ENCODE data around the gene BORCS5. TPM values are rescaled to one million over a fixed set of nuclear protein-coding genes. Genes with fewer than 3 reads are reported as not detected.
"Not testable (repeated sequence)": the region's sequence is repeated elsewhere in the genome, so short reads cannot be mapped to it uniquely, and the experiment has no call there.

The BORCS5 gene
- total RNA-seq, 2 experiments from 2014 or later, result 35.5 to 38.3 TPM

- ATAC-seq (no peak), DNase-seq (no peak)
- Mint-ChIP-seq H3K36me3 (peaks cover 35% of the 10 kb centered on the region), H3K4me3 (peak overlapping the region; percentile 9), H3K27ac (peak overlapping the region; percentile 67), H3K4me1 (peaks cover 60% of the 10 kb centered on the region), H3K27me3 (no peaks in the 10 kb centered on the region), H3K9me3 (ENCODE audit: low read depth) (no peaks in the 10 kb centered on the region)
- CTCF ChIA-PET, result interaction anchor here (0.9 kb wide), 1 partner anchor 134 kb away, joined by 3 read pairs; no protein-coding TSS in a partner anchor
Observed at GRCh38 chr12:12501121-12501520, 144.2 kb downstream of the BORCS5 start.

GRCh38 chr12:12502130-12502814 lies 145.4 kb downstream of the BORCS5 start:
- CTCF ChIA-PET; H3K9me3 Mint-ChIP-seq (ENCODE audit: low read depth); H3K27me3 Mint-ChIP-seq; ATAC-seq; DNase-seq: not testable (repeated sequence)
- H3K4me1 Mint-ChIP-seq, result peaks cover 59% of the 10 kb centered on the region
- H3K4me3 Mint-ChIP-seq, result peak overlapping the region; percentile 16
- peaks cover 33% of the 10 kb centered on the region for H3K36me3 Mint-ChIP-seq
- peak overlapping the region; percentile 75 for H3K27ac Mint-ChIP-seq

GRCh38 chr12:12502815-12503151 lies 145.9 kb downstream of the BORCS5 start:
- Mint-ChIP-seq H3K36me3 (peaks cover 32% of the 10 kb centered on the region), H3K27ac (peak overlapping the region; percentile 75), H3K4me1 (peaks cover 58% of the 10 kb centered on the region), H3K9me3 (ENCODE audit: low read depth) (no peaks in the 10 kb centered on the region), H3K27me3 (no peaks in the 10 kb centered on the region), H3K4me3 (peak overlapping the region; percentile 16)
- ATAC-seq, result no peak
- CTCF ChIA-PET, result interaction anchor here (0.6 to 2.5 kb wide), 17 partner anchors 12 to 224 kb away, joined by 3 to 35 read pairs (median 4); partner anchors contain the start of gene BORCS5
- no peak for DNase-seq

- H3K4me1 Mint-ChIP-seq, result peaks cover 58% of the 10 kb centered on the region
- H3K27ac Mint-ChIP-seq, result peak overlapping the region; percentile 75
Observed at GRCh38 chr12:12503384-12504078, 146.7 kb downstream of the BORCS5 start.

GRCh38 chr12:12505544-12506495 lies 148.9 kb downstream of the BORCS5 start:
- no peaks in the 10 kb centered on the region for H3K9me3 Mint-ChIP-seq (ENCODE audit: low read depth)
- DNase-seq (no peak), ATAC-seq (peak; percentile 75)
- no peaks in the 10 kb centered on the region for H3K27me3 Mint-ChIP-seq
- H3K4me3 Mint-ChIP-seq, result peak overlapping the region; percentile 17
- peak overlapping the region; percentile 67 for H3K27ac Mint-ChIP-seq
- H3K4me1 Mint-ChIP-seq, result peaks cover 51% of the 10 kb centered on the region
- H3K36me3 Mint-ChIP-seq, result peaks cover 25% of the 10 kb centered on the region
- CTCF ChIA-PET, result interaction anchor here (0.6 to 2.5 kb wide), 5 partner anchors 13 to 230 kb away, joined by 3 to 35 read pairs (median 4); no protein-coding TSS in a partner anchor

More at GRCh38 chr12:12503384-12504078, 146.7 kb downstream of the BORCS5 start:
- no peaks in the 10 kb centered on the region for H3K9me3 Mint-ChIP-seq (ENCODE audit: low read depth)
- CTCF ChIA-PET, result interaction anchor here (0.6 to 2.5 kb wide), 30 partner anchors 9 to 233 kb away, joined by 3 to 35 read pairs (median 4); partner anchors contain the start of gene BORCS5
- H3K27me3 Mint-ChIP-seq, result no peaks in the 10 kb centered on the region
- ATAC-seq, result peak; percentile 34
- DNase-seq, result peak; percentile 69
- H3K36me3 Mint-ChIP-seq, result peaks cover 31% of the 10 kb centered on the region
- peak overlapping the region; percentile 4 for H3K4me3 Mint-ChIP-seq

- Mint-ChIP-seq H3K27ac (peak overlapping the region; percentile 67), H3K27me3 (no peaks in the 10 kb centered on the region), H3K4me1 (peaks cover 45% of the 10 kb centered on the region), H3K36me3 (peaks cover 20% of the 10 kb centered on the region), H3K9me3 (ENCODE audit: low read depth) (no peaks in the 10 kb centered on the region), H3K4me3 (no peak overlapping the region)
- ATAC-seq, result no peak
- DNase-seq, result no peak
- CTCF ChIA-PET, result interaction anchor here (0.6 to 1.4 kb wide), 3 partner anchors 14 to 136 kb away, joined by 3 to 4 read pairs (median 3); no protein-coding TSS in a partner anchor
Observed at GRCh38 chr12:12506496-12506890, 149.6 kb downstream of the BORCS5 start.

GRCh38 chr12:12507121-12507520 lies 150.2 kb downstream of the BORCS5 start:
- H3K27me3 Mint-ChIP-seq, result no peaks in the 10 kb centered on the region
- ATAC-seq (no peak), DNase-seq (no peak)
- H3K36me3 Mint-ChIP-seq, result peaks cover 20% of the 10 kb centered on the region
- peaks cover 43% of the 10 kb centered on the region for H3K4me1 Mint-ChIP-seq
- no peak overlapping the region for H3K4me3 Mint-ChIP-seq
- CTCF ChIA-PET, result interaction anchor here (1.2 to 1.4 kb wide), 2 partner anchors 11 to 137 kb away, joined by 3 read pairs; no protein-coding TSS in a partner anchor
- no peaks in the 10 kb centered on the region for H3K9me3 Mint-ChIP-seq (ENCODE audit: low read depth)
- no peak overlapping the region for H3K27ac Mint-ChIP-seq

- H3K4me3 Mint-ChIP-seq, result no peak overlapping the region
- no peak overlapping the region for H3K27ac Mint-ChIP-seq
- H3K4me1 Mint-ChIP-seq, result peaks cover 33% of the 10 kb centered on the region
- DNase-seq (no peak), ATAC-seq (no peak)
- CTCF ChIA-PET, result no interaction called here
- peaks cover 18% of the 10 kb centered on the region for H3K36me3 Mint-ChIP-seq
- no peaks in the 10 kb centered on the region for H3K9me3 Mint-ChIP-seq (ENCODE audit: low read depth)
- no peaks in the 10 kb centered on the region for H3K27me3 Mint-ChIP-seq
Observed at GRCh38 chr12:12508612-12509011, 151.7 kb downstream of the BORCS5 start.

GRCh38 chr12:12510141-12510540 lies 153.3 kb downstream of the BORCS5 start:
- no peak overlapping the region for H3K27ac Mint-ChIP-seq
- DNase-seq, result no peak
- no peak overlapping the region for H3K4me3 Mint-ChIP-seq
- H3K27me3 Mint-ChIP-seq, result no peaks in the 10 kb centered on the region
- no peak for ATAC-seq
- H3K36me3 Mint-ChIP-seq, result peaks cover 23% of the 10 kb centered on the region
- H3K4me1 Mint-ChIP-seq, result peaks cover 25% of the 10 kb centered on the region
- H3K9me3 Mint-ChIP-seq (ENCODE audit: low read depth), result no peaks in the 10 kb centered on the region
- CTCF ChIA-PET, result no interaction called here

- peaks cover 21% of the 10 kb centered on the region for H3K4me1 Mint-ChIP-seq
- no peaks in the 10 kb centered on the region for H3K9me3 Mint-ChIP-seq (ENCODE audit: low read depth)
- ATAC-seq (no peak), DNase-seq (no peak)
- H3K4me3 Mint-ChIP-seq, result no peak overlapping the region
- no peak overlapping the region for H3K27ac Mint-ChIP-seq
- CTCF ChIA-PET, result no interaction called here
- H3K36me3 Mint-ChIP-seq, result peaks cover 23% of the 10 kb centered on the region
- no peaks in the 10 kb centered on the region for H3K27me3 Mint-ChIP-seq
Observed at GRCh38 chr12:12510551-12510950, 153.7 kb downstream of the BORCS5 start.

- no peak overlapping the region for H3K27ac Mint-ChIP-seq
- H3K4me1 Mint-ChIP-seq, result peaks cover 15% of the 10 kb centered on the region
- CTCF ChIA-PET, result no interaction called here
- H3K27me3 Mint-ChIP-seq, result no peaks in the 10 kb centered on the region
- H3K9me3 Mint-ChIP-seq (ENCODE audit: low read depth), result no peaks in the 10 kb centered on the region
- DNase-seq, result no peak
- peaks cover 20% of the 10 kb centered on the region for H3K36me3 Mint-ChIP-seq
- no peak overlapping the region for H3K4me3 Mint-ChIP-seq
- no peak for ATAC-seq
Observed at GRCh38 chr12:12511021-12511783, 154.3 kb downstream of the BORCS5 start.

GRCh38 chr12:12511895-12512711 lies 155.2 kb downstream of the BORCS5 start:
- Mint-ChIP-seq H3K4me1 (peaks cover 8% of the 10 kb centered on the region), H3K36me3 (peaks cover 27% of the 10 kb centered on the region), H3K27ac (no peak overlapping the region), H3K4me3 (no peak overlapping the region), H3K9me3 (ENCODE audit: low read depth) (no peaks in the 10 kb centered on the region), H3K27me3 (no peaks in the 10 kb centered on the region)
- DNase-seq, result no peak
- peak; percentile 66 for ATAC-seq
- CTCF ChIA-PET, result no interaction called here

Measured in activated CD8-positive, alpha-beta memory T cell treated with anti-CD3 and anti-CD28 coated beads, Interleukin-2, amount 10 ng/mL, durations not matched to agents 7 days and 5 days (primary cell).